DMS53 (cell line): Measurements from ENCODE around the gene STPG1.
A peak's percentile ranks its signal among the peaks of the same experiment; 100 is the strongest.

Experiments
- DNase-seq: peaks from one replicate; lab custom pipeline; 2025; lab: John Stamatoyannopoulos, UW

Gene STPG1

DNA sequence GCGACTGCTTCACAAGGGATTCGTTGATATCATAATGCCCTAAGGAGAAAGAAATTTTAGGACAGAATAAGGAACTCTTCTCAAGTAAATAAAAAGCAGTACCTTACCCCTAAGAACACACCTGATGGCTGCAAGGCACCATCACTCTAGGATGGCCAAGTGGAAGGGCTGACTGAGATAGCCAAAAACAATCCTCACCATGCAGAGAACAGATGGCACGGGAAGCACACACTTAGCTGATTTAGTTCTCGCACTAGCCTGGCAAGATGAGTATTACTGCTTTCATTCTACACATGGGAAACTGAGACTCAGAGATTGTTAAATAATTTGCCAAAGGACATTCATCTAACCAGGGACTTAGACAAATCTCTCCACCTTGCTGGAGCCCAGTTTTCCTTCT lies 43.8 kb downstream of the STPG1 start:
- DNase-seq = no peak

DNA sequence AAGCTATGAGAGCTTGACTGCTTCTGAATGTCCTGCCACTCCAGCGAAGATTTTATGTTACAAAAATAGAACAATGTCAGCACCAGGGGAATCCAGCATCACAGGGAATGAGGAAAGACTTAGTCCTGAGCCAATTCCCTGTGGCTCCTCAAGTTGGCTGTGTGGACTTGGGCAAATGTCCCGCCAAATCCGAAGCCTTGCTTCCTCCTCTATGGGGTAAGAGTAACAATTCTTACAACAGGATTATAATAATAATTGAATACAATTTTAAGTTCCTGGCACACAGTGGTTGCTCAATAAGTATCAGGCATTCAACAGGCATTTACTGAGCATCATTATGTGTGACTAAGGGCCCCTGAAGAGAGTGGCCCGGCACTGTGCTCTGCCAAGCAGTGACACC lies 44.4 kb downstream of the STPG1 start:
- DNase-seq = no peak

DNA sequence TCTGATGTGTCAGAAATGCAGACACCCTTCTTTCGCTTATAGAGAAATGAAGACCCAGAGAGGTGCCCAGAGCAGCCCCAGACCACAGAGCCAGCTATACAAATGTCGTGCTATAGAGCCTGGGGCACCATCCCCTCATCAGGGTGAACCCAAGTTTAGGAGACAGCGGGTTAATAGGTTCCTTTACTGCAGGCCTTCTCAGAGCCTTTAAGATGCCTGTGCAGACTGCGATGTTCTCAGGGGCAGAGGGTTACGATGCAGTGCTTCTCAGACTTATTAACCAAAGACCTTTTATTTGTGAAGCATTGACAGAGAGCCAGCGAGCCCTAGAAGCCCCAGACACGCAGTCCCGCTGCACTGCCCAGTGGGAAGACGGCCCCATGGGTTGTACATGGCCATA lies 46.9 kb downstream of the STPG1 start:
- no peak for DNase-seq

DNA sequence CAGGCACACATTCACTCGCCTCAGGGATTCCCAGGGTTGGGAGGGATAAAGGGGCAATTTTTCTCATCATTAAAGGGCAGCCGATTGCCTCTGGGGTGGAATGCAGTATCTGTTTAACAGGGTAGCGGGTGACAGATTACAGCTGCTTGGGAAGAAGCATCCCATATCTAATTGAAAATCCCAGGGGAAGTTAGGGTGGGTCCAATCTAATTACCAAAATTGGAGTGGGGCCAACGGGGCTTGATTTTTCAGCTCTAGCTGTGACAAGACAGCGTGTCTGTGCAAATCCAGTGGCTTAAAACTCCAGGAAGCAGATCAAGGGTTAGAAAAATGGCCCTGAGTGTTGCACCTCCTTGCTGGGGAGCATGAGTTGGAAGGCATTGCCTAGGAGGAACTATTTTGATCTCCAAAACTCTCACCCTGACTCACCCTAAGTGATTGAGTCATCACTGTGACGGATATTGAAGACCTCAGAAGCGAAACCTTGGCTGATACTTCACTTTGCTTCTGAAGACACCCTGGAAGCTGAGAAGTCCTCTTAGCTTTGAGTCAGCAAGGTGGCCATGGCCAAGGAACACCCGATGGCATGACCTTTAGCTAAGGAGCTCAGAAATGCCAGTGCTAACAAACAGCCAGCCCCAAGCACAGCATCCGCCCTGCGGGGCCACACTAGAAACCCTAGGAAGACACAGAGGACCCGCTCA lies 48.5 kb downstream of the STPG1 start:
- no peak for DNase-seq

DNA sequence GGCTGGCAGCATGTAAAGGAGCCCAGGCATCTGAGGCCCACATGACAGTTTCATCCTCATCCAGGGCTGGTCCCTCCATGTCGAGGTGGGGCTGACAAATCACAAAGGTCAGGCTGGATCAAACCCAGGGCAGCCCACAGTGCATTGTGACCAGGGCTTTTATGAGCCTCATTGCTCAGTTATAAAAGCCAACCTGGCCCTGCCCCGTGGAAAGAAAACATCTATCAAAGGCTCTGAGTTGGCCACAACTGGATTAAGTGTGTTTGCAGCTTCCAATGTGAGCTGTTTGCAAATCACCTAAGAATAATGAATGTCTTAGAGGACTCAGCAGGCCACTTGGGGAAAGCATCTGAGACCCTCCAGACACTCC lies 49.0 kb downstream of the STPG1 start:
- DNase-seq = no peak

DNA sequence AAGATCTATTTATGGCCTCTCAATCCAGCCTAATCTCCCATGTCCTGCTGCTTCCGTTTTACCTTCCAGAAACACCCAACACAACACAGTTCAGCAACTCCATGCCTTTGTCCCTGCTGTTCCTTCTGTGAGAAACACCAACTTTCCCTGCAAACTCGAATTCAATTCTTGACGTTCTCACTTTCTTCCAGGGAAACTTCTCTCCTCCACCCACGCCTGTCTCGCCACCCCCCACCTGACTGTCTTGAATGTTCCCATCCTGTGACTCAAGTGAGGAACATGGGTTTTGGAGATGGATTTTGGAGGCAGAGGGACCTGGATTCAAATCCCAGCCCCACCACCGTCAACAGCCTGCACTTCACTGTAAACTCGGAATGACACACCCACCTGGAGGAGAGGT lies 49.6 kb downstream of the STPG1 start:
- DNase-seq = no peak

DNA sequence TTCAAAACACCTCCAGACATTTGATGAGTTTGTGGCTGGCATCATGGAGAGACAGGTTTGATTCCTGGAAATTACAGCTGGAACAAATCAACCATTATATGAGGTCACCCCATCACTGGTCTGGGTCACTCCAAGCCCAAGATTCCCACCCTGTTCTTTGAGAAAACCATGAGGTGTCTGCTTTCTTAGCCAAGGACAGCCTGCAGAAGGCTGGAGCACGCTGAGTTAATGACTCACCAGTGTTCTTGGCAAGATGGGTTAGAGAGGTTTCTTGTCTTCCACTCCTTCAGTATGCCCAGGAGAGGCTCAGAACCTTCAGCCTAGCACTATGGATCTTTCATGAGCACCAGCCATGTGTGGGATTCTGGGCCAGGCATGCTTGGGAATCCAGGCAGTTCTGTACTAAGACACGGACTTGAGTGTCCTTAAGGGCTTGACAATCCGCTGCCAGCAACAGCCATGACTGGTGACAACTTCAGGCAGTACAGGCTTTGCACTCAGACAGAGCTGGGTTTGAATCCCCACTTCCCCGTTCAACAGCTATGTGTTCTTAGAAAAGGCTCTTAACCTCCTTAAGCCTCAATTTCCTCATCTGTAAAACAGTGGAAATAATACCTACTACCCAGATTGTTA lies 50.5 kb downstream of the STPG1 start:
- no peak for DNase-seq

DNA sequence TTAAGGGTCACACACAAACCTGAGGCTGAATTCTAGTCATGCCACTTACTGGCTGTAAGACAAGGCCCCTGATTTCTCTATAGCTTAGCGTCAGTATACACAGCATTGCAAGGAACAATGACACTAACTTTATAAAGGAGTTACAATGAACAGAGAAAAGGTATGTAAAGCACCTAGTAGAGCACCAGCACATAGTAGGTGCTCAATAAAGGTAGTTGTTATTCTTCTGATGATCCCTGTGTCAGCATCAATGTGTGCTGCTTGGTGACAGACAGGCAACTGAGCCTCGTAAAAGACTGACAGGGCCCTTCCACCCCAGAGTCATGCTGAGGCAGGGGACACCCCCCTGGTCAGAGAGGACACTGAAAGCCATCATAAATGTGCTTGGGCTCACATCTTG lies 51.2 kb downstream of the STPG1 start:
- no peak for DNase-seq

DNA sequence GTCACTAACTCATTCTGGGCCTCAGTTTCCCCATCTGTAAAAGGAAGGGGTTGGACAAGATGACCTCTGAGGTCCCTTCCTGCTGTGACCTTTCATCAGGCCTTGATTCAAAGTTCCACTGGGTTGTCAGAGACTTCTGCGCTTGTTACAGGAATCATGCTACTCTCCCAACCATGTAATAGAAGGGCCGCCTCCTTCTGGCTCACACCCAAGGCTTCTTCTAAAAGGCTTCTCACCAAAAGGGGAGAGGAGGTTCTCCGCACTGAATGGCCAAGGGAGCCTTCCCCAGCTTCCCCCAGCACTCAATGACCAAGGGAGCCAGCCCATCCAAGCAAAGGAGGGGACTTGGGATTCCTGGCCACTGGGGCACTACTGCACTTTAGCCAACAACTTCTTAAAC lies 51.8 kb downstream of the STPG1 start:
- no peak for DNase-seq

DNA sequence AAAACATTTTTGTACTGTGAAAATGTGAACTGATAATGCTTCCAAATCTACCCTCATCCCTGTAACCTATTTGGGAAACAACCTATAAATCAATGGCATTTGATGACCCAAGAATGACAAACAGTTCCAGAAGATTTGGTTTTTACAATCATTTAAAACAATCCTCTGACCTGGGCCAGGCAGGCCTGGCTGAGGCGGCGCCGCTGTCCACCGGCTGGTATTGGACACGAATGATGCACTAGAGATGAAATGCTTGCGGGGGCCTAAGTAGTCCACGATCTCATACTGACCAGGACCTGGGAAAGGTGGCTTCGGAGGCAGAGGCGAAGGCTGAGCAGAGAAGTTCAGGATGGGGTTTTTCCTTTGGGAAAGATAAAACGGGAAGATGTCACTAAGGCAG lies 52.9 kb downstream of the STPG1 start:
- no peak for DNase-seq

DNA sequence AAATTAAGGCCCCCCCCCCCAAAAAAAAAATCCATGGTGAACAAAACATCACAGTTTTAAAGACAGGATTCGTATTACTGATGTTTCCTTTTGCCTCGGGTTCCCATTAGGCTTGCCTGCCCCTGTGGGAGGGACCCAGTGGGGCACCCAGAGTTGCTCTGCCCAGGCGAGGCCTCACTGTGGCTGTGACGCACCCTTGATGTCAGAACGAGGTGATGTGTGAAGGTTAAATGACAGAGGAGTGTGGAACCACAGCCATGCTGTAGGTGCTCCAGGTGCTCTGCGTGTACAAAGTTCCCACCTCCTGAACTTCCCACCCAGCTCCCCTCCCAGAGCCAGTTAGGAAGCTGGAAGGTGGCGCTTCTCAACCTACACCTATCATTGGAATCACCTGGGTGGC lies 56.5 kb downstream of the STPG1 start:
- no peak for DNase-seq

DNA sequence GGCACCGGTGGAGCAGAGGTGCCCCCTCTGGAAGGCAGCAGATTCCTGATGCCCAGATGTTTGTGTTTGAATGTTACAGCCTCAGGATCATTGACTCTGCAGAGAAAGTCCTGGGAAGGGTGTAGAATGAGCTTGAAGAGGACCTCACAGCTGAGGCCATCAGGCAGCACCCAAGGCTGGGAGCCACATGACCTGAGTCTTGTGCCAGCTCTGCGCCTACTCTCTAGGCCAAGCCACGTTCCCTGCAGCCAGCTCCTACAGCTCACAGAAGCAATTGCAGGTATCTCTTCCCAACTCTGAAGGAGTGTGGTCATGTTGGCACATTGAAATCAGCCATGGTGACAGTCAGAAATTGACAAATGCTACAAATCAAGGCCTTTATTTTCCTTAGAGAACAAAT lies 58.1 kb downstream of the STPG1 start:
- no peak for DNase-seq

DNA sequence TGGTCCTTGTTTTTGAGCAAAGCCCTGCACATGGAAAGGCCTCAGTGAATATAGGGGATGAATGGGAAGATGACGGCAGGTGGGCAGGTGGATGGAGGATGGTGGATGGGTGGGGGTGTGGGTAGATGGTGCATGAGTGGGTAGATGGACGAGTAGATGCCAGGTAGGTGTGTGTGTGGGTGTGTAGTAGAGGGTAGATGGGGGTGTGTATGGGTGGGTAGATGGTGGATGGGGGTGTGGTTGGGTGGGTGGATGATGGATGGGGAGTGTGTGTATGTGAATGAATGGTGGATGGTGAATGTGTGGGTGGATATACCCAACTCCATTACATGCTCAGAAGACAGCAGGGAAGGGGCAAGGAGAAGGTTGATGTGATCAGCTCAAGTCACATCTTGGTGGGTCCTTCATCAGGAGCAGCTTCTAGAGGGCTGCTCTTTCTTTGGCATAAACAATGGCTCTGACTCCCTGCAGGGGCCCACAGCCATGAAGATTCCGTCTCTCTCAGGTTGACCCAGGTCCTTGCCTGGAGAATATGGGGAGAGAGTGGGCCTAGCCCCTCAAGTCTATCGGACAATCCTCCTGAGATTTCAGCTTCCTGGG lies 60.2 kb downstream of the STPG1 start:
- no peak for DNase-seq

DNA sequence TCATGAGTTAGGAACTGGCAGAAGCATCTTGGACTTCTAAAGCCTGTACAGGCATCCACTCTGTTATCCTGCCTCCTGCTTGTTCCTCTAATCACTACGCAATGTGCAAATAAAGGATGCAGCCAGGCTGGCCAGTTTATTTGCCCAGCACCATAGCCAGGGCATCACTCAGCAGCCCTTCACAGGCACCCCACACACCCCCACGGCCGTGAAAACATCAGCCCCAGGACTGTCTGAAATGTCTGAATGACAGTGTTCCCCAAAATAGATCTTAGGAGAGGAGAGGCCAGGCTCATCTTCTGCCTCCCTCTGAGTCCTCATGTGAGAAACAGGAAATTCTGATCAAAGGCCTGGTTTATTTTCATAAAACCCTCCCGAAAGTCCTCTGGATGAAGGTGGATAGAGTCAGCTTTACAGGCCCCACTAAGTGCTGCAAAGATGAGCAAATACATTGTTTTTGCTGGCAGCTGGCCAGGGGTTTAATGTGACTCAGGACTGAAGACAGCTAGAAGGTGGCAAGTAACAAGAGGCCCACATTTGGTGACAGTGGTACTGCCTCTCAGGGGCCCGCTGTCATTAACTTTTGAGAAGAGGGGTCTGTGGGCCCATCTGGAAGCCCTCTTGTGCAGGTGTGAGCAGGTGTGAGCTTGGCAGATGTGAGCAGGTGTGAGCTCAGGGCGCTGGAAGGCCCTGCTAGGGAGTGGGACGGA lies 61.5 kb downstream of the STPG1 start:
- DNase-seq = peak; percentile 36

DNA sequence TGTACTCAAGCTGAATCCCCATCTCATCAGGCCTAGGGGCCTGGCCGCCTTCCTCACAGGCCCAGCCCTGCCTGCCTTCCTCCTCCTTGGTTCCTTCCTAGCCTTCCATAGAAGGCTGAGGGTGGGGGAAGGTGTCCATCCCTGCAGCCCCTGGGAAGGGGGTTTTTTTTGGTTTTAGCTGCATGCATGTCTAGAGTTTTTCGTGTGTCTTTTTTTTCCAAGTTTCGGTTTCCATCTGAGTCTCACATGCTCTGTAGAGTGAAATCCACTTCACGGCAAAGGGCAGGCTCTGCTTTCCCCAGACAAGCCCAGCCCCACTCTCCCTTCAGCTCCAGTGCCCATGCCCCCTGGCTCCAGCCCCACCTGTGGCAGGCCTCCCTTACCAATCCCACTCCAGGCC lies 62.3 kb downstream of the STPG1 start:
- DNase-seq = no peak

DNA sequence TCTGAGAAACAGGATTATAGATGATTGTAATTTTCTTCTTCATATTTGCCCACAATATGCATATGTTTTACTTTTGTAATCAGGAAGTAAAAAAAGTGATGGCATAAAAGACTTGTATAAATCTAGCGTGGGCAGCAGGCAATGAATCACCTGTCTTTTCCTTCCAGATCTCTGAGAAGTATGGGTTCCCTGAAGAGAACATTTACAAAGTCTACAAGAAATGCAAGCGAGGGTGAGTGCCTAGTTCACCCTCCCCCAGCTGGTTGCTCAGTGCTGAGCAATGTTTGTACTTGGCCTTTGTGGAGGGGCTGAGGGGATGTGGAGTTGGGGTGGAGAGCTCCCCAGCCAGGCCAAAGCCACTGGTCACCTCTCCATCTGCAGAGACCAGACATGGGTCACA lies 63.7 kb downstream of the STPG1 start:
- no peak for DNase-seq

DNA sequence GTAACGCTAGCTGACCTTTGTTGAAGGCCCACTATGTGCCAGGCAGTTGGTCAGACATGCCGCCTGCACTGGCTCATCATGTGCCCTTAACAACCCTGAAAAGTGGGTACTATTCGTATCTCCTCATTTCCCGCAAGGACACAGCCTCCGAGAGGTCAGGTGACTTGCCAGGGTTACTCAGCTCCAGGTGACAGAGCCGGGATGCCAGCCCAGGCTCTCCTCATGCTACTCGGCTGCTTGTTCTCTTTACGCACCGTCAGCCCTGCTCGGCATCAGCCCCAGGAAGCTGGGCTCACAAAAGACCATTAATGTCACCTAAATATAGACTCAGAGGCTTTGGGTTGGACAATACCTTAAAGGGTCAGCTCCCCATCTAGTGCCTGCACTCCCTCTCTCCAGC lies 65.4 kb downstream of the STPG1 start:
- DNase-seq = no peak

DNA sequence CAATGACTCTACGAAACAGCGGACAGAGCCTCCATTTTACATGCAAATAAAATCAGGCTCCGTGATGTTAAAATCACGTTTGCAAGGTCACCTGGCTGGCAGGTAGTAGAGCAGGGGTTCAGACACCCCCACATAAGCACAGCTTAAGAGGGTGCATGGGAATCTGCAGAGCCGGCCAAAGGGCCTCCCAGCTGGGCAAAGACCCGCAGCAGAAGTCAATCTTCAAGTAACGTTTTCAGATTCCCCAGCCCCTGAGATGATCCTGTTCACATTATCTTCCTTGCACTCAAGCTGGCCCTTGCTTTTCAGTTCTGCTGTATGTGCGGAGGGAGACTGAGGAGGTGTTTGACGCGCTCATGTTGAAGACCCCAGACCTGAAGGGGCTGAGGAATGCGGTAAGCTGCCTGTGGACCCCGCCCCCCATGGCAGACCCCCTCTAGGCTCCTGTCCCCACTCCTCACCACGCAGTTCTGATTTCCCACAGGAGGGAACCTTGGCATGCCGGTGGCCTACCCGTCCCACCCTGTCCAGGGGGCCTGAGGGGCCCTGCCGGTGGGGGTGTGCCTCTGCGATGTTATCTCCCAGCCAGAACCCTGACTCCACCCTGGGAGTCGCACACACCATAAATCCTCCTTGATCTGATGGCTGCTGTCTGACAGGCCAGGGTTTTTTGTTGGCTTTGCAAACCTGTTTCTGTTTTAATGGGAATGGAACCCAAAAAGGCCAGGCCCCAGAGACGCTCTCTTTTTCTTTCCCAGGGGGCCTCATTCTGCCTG lies 66.2 kb downstream of the STPG1 start:
- no peak for DNase-seq

DNA sequence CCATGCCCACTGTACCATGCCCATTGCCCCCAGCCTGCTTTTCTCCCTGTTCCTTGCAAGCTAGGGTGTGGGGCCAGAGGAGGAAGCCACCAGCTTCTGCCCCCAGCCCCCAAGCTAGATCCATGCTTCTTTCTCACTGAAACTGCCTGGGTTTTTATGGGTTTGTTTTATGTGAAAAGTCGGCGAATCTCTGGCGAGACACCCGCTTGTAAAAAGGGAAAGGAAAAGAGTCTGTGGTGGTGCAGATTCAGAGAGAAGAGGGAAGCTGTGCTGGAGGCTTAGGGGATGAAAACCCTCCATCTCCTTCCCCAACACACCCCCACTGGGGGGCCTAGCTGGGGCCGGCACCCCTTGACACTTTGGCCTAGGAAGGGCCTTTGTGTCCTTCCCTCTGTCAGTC lies 68.2 kb downstream of the STPG1 start:
- DNase-seq = no peak

DNA sequence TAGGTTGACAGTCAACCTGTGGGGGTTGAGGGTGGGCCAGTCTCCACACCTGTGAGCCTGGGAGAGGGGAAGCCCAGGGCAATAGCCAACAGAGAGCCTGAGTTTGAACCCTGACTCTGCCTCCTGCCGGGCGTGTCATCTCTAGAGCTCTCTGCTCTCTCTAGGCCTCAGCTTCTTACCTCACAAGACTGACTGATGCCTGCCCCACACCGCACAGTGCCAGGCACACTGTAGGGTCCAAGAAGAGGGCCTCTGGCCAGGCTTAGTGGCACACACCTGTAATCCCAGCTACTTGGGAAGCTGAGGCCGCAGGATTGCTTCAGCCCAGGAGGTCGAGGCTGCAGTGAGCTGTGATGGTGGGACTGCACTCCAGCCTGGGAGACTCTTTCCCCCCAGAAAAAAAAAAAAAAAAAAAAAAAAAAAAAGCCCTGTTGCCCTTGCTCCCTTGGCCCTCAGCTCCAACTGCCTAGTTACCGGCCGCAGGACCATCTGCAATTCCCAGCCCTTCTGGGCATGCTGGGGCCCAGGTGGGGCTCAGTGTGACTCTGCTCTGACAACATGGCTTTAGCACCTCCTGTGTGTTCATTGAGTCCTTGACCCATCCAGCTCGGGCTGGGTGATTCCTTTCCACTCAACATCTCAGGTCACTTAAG lies 69.4 kb downstream of the STPG1 start:
- DNase-seq = no peak

DNA sequence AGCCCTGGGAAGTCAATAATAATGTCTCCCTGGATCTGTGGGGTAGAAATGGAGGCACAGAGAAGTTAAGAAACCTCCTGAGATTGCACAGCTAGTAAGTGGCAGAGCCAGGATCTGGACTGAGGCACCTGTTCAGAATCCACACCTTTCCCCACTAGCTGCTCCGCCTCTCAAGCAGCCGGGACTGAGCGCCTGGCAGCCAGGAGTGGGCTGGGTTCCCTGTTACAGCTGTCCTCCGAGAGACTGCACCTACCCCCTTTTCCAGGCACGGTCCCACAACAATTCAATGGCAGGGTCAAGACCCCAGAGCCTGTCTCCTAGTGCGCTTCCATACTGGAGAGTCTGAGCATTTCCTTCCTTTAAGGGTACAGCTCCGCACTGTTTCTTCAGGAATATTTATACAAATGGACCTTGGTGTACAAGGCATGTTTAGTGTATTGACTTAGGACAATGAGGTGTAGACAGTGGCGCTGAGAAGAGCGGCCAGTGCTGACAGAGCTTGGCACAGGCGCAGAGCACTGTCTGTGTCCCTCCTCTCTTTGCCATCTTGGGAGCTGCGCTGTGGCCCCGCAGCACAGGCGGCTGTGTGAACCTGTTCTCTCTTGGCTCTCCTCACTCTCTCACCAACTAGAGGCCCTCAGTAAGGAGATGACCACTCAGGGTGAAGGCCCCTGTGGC lies 70.0 kb downstream of the STPG1 start:
- no peak for DNase-seq
